KBM-7 (cell line): ENCODE measurements around the gene BUB3.

Experiments used
- DNase-seq: peaks from one replicate; pipeline ENCODE4 v3.0.0-alpha.2; 2015
- in situ Hi-C: fragments of 300-500 bp; cut with MboI; formaldehyde crosslinking; loops from 2 replicates; pipeline ENCODE4 v1.14.3; 2020; ENCODE audit warnings: low sequenced_read_pairs, low pct_unique_long_range_greater_than_20kb, mixed read lengths

Gene BUB3

DNA sequence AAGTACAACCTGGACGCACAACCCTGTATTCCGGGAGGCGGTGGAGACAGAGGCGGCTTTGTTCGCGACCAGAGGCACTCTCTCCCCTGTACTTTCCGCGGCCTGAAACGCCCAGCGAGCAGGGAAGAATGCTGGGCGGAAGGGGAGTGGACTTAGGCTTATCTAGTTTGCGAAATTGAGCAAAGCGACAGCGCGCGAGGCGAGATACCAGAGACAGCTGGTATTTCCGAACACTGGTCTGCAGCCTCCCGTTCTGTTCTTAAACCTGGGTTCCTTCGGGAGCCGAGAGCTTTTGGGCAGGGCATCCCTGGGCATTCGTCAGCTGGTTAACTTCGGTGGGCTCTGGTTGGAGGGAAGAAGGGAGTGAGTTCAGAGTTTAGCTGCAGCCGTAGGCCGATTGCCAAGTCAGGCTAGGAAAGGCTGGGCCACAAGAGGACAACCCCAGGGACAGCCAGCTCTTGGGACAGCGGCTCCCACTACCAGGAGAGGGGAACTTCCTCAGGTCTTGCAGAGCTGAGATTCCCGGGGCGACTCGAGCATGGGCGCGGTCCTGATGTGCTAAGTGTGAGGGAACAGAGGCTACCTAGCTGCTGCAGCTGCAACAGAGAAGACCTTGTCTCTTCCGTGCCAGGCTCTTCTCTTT lies 14.6 kb upstream of the BUB3 start:
- in situ Hi-C loops: loop anchor here (25.0 kb wide), 1 partner anchor 423 kb away; no protein-coding TSS in a partner anchor

GRCh38 chr10:123140164-123140982 lies 13.8 kb upstream of the BUB3 start:
- in situ Hi-C loops: loop anchor here (25.0 kb wide), 1 partner anchor 422 kb away; no protein-coding TSS in a partner anchor
- no peak for DNase-seq

More for the DNA sequence above, 14.6 kb upstream of the BUB3 start:
- DNase-seq: no peak

DNA sequence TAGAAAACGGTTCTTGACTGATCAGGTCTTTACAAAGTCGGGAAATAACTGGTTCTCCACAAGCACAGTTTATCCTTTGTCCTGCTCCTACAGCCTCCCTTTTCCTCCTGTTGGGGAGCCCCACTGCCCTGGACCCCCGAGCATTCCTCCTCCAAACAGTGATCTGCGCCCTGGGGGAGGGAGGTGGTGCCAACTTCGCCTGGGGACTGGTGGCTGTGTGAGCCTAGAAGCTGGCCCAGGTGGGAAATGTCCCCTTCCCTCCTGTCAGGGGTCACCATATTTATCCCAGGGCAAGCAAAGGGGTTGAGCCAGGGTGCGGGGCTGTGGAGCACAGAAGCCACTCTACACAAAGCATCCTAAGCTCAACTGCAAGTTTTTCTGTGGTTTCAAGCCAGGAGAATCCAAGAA lies 13.2 kb upstream of the BUB3 start:
- DNase-seq: no peak
- in situ Hi-C loops: loop anchor here (25.0 kb wide), 1 partner anchor 421 kb away; no protein-coding TSS in a partner anchor

DNA sequence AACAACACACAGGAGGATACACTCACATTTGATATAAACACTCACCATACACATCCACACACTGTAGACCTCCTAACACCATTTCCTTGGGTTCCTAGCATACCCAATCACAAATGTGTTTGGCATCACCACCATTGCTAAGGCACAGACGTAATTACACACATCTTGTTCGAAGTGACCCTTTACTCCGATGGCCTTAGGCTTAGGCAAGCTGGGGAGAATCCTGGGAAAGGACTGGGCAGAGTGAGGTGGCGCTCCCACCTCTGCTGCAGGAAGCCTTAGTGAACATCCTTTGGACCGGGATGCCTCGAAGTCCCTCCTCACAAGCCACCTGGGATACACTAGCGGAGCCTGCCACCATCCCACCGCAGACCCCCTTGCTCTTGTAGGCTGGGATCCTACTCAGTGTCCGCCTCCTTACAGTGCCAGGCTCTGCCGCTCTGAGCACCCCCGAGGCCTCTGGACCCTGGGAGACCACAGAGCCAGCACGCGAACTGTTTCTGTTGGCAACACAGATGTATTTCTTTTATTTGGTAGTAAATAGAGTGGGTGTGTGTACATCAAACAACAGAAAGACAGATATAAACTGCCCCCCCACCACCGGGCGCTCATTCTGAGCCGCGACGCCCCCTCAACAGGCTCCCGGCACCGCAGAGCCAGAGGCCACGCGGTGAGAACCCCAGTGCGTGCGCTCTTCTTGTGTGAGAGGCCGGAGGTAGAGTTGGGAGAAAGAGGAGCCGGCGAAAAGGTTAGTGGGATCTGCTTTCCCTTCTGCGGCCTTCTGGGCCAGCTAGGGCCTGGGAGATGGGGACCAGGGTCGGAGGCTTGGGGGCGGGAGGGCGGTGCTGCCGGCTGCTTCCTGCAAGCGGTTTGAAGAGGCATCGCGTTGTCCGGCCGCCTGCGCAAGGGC lies 12.2 kb upstream of the BUB3 start:
- DNase-seq: no peak
- in situ Hi-C loops: loop anchor here (25.0 kb wide), 1 partner anchor 420 kb away; no protein-coding TSS in a partner anchor

GRCh38 chr10:123142701-123143161 lies 11.5 kb upstream of the BUB3 start:
- in situ Hi-C loops: loop anchor here (25.0 kb wide), 1 partner anchor 420 kb away; no protein-coding TSS in a partner anchor
- no peak for DNase-seq

DNA sequence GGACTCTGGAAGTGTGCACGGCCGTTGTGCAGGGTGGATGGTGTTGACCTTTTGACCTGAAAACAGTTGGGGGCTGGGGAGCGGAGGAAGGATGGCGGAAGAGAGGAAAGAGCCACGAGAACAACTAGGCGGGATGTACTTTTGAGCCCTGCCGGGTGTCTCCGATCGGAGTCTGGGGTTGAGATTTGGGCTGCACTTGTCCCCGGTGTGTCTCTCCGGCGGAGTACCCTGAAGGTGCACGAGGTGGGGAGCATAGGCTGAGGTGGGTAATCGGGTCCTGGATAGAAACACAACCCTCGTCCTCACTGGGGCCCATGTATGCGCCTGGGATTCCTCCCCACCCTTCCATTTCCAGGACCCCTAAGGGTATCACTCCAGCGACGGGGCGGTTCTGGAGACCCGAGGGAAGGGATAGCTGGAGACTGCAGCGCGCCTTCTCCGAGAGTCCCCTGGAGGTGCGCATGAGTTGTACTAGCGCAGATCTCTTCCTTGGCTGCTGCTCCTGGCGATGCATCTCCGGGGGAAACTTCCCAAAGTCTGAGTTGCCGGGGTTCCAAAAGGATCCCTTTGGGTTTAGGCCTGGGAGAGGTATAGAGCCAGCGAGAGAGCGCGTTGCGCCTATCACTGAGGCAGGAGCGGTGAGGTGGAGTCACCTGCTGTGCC lies 10.9 kb upstream of the BUB3 start:
- no peak for DNase-seq
- in situ Hi-C loops: loop anchor here (25.0 kb wide), 1 partner anchor 419 kb away; no protein-coding TSS in a partner anchor

- in situ Hi-C loops: loop anchor here (25.0 kb wide), 1 partner anchor 419 kb away; no protein-coding TSS in a partner anchor
- no peak for DNase-seq
Measured at GRCh38 chr10:123143825-123144168, 10.4 kb upstream of the BUB3 start.

GRCh38 chr10:123144697-123145541 lies 9.3 kb upstream of the BUB3 start:
- in situ Hi-C loops: loop anchor here (25.0 kb wide), 1 partner anchor 417 kb away; no protein-coding TSS in a partner anchor
- peak; percentile 51 for DNase-seq

DNA sequence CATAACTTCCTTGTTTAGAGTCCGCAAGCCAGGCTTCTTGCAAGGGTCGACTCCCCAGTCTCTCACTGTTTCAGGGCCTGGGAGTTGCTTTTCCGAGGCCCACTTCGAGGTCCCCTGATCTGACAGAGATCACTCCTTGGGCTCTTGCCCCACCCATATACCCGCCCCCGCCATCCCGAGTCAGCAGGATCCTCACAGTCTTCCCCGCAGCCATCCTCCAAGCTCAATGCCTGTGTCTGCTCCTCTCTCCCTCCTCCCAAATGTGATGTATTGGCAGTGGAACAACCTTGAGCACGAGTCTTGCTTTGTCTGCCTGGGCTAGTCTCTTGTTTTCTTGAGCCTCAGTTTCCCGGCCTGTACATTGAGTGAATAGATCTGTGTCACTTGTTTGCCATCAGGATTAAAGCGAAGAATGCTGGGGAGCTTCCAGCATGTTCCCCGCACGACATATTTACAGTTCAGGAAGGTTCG lies 8.6 kb upstream of the BUB3 start:
- DNase-seq: no peak
- in situ Hi-C loops: loop anchor here (25.0 kb wide), 1 partner anchor 417 kb away; no protein-coding TSS in a partner anchor

- in situ Hi-C loops: loop anchor here (25.0 kb wide), 1 partner anchor 416 kb away; no protein-coding TSS in a partner anchor
- DNase-seq: no peak
Measured at GRCh38 chr10:123146013-123146893, 7.9 kb upstream of the BUB3 start.

DNA sequence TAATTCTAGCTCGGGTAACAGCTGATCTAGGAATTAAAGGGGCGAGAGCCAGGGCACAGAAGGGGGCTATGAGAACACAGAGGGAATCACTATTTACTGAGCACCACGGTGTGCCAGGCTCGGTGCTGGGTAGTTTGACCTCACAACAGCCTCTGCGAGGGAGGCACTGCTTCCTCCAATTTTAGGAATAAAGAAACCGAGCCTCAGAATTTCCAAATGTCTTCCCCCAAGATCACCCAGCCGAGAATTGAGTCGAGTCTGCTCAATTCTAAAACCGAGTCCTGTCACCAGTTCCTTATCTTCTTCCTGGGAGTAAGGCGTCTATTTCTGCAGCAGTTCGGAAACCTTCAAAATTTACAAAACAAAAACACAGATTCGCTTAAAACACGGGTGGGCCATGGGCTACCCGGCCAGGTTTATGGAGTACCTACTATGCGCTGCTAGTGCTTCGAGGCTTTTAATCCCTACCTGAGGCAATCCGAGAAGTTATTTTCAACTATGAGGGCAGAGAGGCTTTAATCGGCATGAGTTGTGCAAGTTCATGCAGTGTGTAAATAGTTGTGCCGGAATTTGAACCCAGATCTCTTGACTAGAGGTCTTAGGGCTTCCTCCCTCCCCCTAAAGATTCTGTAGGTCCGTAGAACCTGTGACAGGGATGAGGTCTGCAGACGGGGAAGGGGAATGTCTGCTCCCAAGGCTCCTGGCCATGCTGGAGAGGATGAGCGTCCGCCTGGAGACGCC lies 7.1 kb upstream of the BUB3 start:
- no peak for DNase-seq
- in situ Hi-C loops: loop anchor here (25.0 kb wide), 1 partner anchor 415 kb away; no protein-coding TSS in a partner anchor

DNA sequence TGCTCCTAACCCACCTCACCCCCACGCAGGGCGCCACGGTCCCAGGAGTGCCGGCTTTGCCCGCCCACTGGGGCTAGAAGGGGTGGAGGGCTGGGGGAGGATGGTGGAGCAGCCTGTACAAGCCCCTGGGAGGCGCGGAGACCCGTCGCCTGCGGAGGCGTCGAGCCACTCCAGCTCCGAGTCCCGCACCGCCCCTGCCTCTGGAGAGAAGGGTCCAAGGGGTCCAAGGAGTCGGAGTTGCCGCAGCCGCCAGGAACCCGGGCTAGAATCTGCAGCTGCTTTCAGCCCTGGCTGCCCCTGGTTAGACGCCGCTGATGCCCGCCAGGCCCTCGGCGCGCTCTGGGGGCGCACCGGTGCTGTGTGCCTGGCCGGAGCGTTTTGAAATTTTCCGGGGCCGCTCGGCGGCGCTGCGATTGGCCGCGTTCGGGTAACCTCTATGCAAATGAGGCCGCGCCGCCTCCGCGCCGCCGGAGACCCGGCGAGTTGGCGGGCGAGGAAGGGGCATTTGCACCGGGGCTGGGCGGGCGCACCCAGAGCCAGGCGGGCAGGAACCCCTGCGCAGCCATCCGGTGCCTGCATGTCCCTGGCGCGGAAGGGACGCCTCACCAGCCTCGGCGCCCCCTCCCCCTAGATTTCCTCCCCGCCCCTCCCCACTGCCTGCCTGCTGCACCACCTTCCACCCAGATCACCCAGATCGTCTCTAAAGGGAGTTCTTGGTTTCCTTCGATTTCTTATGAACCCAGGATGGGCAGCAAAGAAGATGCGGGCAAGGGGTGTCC lies 6.4 kb upstream of the BUB3 start, which contains the start of gene HMX2:
HMX2 (plus strand) TSS at position 502 of the 779 bp plus-strand sequence; CDS start at position 745, 243 bp downstream.
- in situ Hi-C loops: loop anchor here (25.0 kb wide), 1 partner anchor 414 kb away; no protein-coding TSS in a partner anchor
- DNase-seq: peak; percentile 72

DNA sequence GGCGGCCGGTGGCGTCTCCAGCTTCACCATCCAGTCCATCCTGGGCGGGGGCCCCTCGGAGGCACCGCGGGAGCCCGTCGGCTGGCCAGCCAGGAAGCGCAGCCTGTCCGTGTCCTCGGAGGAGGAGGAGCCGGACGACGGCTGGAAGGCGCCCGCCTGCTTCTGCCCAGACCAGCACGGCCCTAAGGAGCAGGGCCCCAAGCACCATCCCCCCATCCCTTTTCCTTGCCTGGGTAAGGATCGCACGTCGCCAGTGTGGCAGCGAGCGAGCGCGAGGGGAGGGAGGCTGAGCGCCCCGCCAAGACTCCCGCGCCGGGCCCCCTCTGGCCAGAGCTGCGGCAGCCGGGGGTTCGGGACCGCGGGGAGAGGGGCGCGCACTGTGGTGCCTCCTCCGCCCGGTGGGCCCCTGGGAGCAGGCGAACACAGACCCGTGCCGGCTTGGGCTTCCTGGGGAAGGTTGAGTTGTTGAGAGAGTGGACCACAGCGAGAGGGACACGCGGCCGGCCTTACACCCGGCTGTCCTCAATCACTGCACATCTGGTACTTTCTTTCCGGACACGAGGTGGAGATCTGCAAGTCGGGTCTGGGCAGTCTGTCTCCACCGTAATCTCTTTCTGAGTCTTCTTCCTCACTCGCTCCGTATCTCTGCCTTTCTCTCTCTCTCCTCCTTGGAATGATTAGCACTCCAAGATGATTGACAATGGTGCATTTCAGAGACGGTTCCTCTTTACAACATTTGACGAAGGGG lies 5.6 kb upstream of the BUB3 start:
- peak; percentile 52 for DNase-seq
- in situ Hi-C loops: loop anchor here (25.0 kb wide), 1 partner anchor 414 kb away; no protein-coding TSS in a partner anchor

- no peak for DNase-seq
- in situ Hi-C loops: loop anchor here (25.0 kb wide), 1 partner anchor 413 kb away; no protein-coding TSS in a partner anchor
Measured at GRCh38 chr10:123149162-123149567, 5.0 kb upstream of the BUB3 start.
